ENCODE results near the gene SON.

Gene SON

GRCh38 chr21:33543505-33544129, 779 bp downstream of the SON start:
- peak overlapping the region; percentile 86 for H3K4me3 ChIP-seq (ENCODE audit: low read depth, low read length)
- TF ChIP-seq CTCF (IDR thresholded peaks at IDR 0.05; ENCODE audit: insufficient read depth, low read depth, low read length, missing control alignments): no peak
- DNase-seq (ENCODE audit: low read depth): peak; percentile 79

- H3K4me3 ChIP-seq (ENCODE audit: low read depth, low read length): peak overlapping the region; percentile 86
- TF ChIP-seq CTCF (IDR thresholded peaks at IDR 0.05; ENCODE audit: insufficient read depth, low read depth, low read length, missing control alignments): no peak
- DNase-seq (ENCODE audit: low read depth): no peak
Measured at GRCh38 chr21:33544451-33545195, 1.8 kb downstream of the SON start.

GRCh38 chr21:33546086-33546485, 3.2 kb downstream of the SON start:
- no peak for TF ChIP-seq CTCF (IDR thresholded peaks at IDR 0.05; ENCODE audit: insufficient read depth, low read depth, low read length, missing control alignments)
- no peak overlapping the region for H3K4me3 ChIP-seq (ENCODE audit: low read depth, low read length)
- no peak for DNase-seq (ENCODE audit: low read depth)

GRCh38 chr21:33549848-33550771, 7.3 kb downstream of the SON start:
- DNase-seq (ENCODE audit: low read depth): no peak
- H3K4me3 ChIP-seq (ENCODE audit: low read depth, low read length): no peak overlapping the region
- TF ChIP-seq CTCF (IDR thresholded peaks at IDR 0.05; ENCODE audit: insufficient read depth, low read depth, low read length, missing control alignments): no peak

GRCh38 chr21:33550772-33551660, 8.2 kb downstream of the SON start:
- H3K4me3 ChIP-seq (ENCODE audit: low read depth, low read length): no peak overlapping the region
- TF ChIP-seq CTCF (IDR thresholded peaks at IDR 0.05; ENCODE audit: insufficient read depth, low read depth, low read length, missing control alignments): no peak
- no peak for DNase-seq (ENCODE audit: low read depth)

- DNase-seq (ENCODE audit: low read depth): no peak
- no peak for TF ChIP-seq CTCF (IDR thresholded peaks at IDR 0.05; ENCODE audit: insufficient read depth, low read depth, low read length, missing control alignments)
- no peak overlapping the region for H3K4me3 ChIP-seq (ENCODE audit: low read depth, low read length)
Measured at GRCh38 chr21:33551664-33552063, 8.8 kb downstream of the SON start.

Measured in GM12865 (cell line).